ENCODE results near the gene NME7. TPM values are rescaled to one million over a fixed set of nuclear protein-coding genes. Genes with fewer than 3 reads are reported as not detected.

NME7 gene
- total RNA-seq, 1 experiment from 2014 or later: 30.3 TPM

GRCh38 chr1:169087876-169088275, 279.7 kb downstream of the NME7 start:
- no peak for DNase-seq (ENCODE audit: low read depth, low spot score)
- Histone ChIP-seq H3K4me3 (ENCODE audit: low read depth in 2 of 2, low read length in 2 of 2) (no peak overlapping the region), H3K36me3 (ENCODE audit: control insufficient read depth, insufficient read depth, low read length) (no peaks in the 10 kb centered on the region), H3K4me1 (ENCODE audit: control insufficient read depth, insufficient read depth, low read length) (no peaks in the 10 kb centered on the region), H3K27me3 (ENCODE audit: control insufficient read depth, insufficient read depth, low read length) (no peaks in the 10 kb centered on the region), H3K27ac (ENCODE audit: low read length) (no peak overlapping the region), H3K9me3 (ENCODE audit: control insufficient read depth, insufficient read depth, low read depth, low read length) (no peaks in the 10 kb centered on the region)
- ChIA-PET POLR2A (no interaction called here), CTCF (no interaction called here)
- intact Hi-C loops (cut with micrococcal nuclease; ENCODE audit: unreplicated experiment) (no loop called here), in situ Hi-C loops (cut with HindIII; ENCODE audit: low pct_unique_long_range_greater_than_20kb, low sequenced_read_pairs) (no loop called here)
- TF ChIP-seq SIN3A (IDR thresholded peaks at IDR 0.05; ENCODE audit: borderline replicate concordance, insufficient read depth, low read depth, low read length): no peak
- TF ChIP-seq REST (IDR thresholded peaks at IDR 0.05; ENCODE audit: insufficient read depth in 1 of 2, low read depth in 2 of 2, low read length in 1 of 2): no peak
- TF ChIP-seq TCF7L2 (IDR thresholded peaks at IDR 0.05; ENCODE audit: low read depth, low read length): no peak
- TF ChIP-seq POLR2AphosphoS5 (IDR thresholded peaks at IDR 0.05; ENCODE audit: low read depth, low read length): no peak
- TF ChIP-seq CTCF (IDR thresholded peaks at IDR 0.05): no peak
- no peak for ATAC-seq
- no TSS peak for BruUV-seq (replicated peaks)

GRCh38 chr1:169086603-169087455, 280.8 kb downstream of the NME7 start:
- Histone ChIP-seq H3K9me3 (ENCODE audit: control insufficient read depth, insufficient read depth, low read depth, low read length) (no peaks in the 10 kb centered on the region), H3K27me3 (ENCODE audit: control insufficient read depth, insufficient read depth, low read length) (no peaks in the 10 kb centered on the region), H3K27ac (ENCODE audit: low read length) (no peak overlapping the region), H3K4me1 (ENCODE audit: control insufficient read depth, insufficient read depth, low read length) (no peaks in the 10 kb centered on the region), H3K4me3 (ENCODE audit: low read depth in 2 of 2, low read length in 2 of 2) (no peak overlapping the region), H3K36me3 (ENCODE audit: control insufficient read depth, insufficient read depth, low read length) (no peaks in the 10 kb centered on the region)
- no peak for ATAC-seq
- no TSS peak for BruUV-seq (replicated peaks)
- ChIA-PET POLR2A (interaction anchor here (0.5 kb wide), 1 partner anchor 1456 kb away, joined by 8 read pairs; the partner anchor contains the start of gene RCSD1), CTCF (no interaction called here)
- intact Hi-C loops (cut with micrococcal nuclease; ENCODE audit: unreplicated experiment): no loop called here
- TF ChIP-seq REST (IDR thresholded peaks at IDR 0.05; ENCODE audit: insufficient read depth in 1 of 2, low read depth in 2 of 2, low read length in 1 of 2): no peak
- no peak for TF ChIP-seq SIN3A (IDR thresholded peaks at IDR 0.05; ENCODE audit: borderline replicate concordance, insufficient read depth, low read depth, low read length)
- TF ChIP-seq TCF7L2 (IDR thresholded peaks at IDR 0.05; ENCODE audit: low read depth, low read length): no peak
- TF ChIP-seq CTCF (IDR thresholded peaks at IDR 0.05): no peak
- TF ChIP-seq POLR2AphosphoS5 (IDR thresholded peaks at IDR 0.05; ENCODE audit: low read depth, low read length): no peak
- in situ Hi-C loops (cut with HindIII; ENCODE audit: low pct_unique_long_range_greater_than_20kb, low sequenced_read_pairs): no loop called here
- DNase-seq (ENCODE audit: low read depth, low spot score): no peak
